NB4 (cell line): ENCODE results near the gene PKD2.
"Not testable (repeated sequence)": the region's sequence is repeated elsewhere in the genome, so short reads cannot be mapped to it uniquely, and the experiment has no call there.

ENCODE experiments used
- DNase-seq: peaks from one replicate; pipeline ENCODE4 v3.0.0; 2010; ENCODE audit warnings: low read depth
- H3K4me3 ChIP-seq: one replicate; pipeline ENCODE4 v1.5.1; 2011; ENCODE audit warnings: mild to moderate bottlenecking, low read depth, low read length, moderate library complexity
- CTCF ChIP-seq: IDR thresholded peaks from one replicate; pipeline ENCODE4 v1.5.1; 2012; ENCODE audit warnings: low read depth, low read length
- MAX ChIP-seq: IDR thresholded peaks from 2 replicates; pipeline ENCODE4 v1.6.1; 2011; ENCODE audit warnings: low read depth, low read length
- MYC ChIP-seq: IDR thresholded peaks from 2 replicates; pipeline ENCODE4 v1.6.1; 2011; ENCODE audit warnings: low read depth, low read length
- POLR2A ChIP-seq: IDR thresholded peaks from 2 replicates; pipeline ENCODE4 v1.6.1; 2011; ENCODE audit warnings: mild to moderate bottlenecking; ENCODE audit not compliant: insufficient read length; ENCODE audit errors: extremely low read depth

PKD2 gene

GRCh38 chr4:88107406-88108107, 100.1 kb downstream of the PKD2 start:
- TF ChIP-seq CTCF (no peak), MYC (0 out of 2 replicates have a peak, but pooled peaks have one; percentile 31), MAX (0 out of 2 replicates have a peak, but pooled peaks have one; percentile 45)
- DNase-seq, result peak; percentile 70
- no peak overlapping the region for H3K4me3 ChIP-seq

- not testable (repeated sequence) for DNase-seq, H3K4me3 ChIP-seq
Observed at GRCh38 chr4:88108108-88108465, 100.7 kb downstream of the PKD2 start.

GRCh38 chr4:88108747-88109122, 101.3 kb downstream of the PKD2 start:
- H3K4me3 ChIP-seq, result no peak overlapping the region
- no peak for DNase-seq
- no peak for TF ChIP-seq MAX
- no peak for TF ChIP-seq POLR2A

GRCh38 chr4:88109123-88109881, 101.9 kb downstream of the PKD2 start:
- TF ChIP-seq MAX, result no peak
- TF ChIP-seq POLR2A, result no peak
- TF ChIP-seq MYC, result no peak
- no peak for TF ChIP-seq CTCF
- DNase-seq, result no peak
- no peak overlapping the region for H3K4me3 ChIP-seq

DNA sequence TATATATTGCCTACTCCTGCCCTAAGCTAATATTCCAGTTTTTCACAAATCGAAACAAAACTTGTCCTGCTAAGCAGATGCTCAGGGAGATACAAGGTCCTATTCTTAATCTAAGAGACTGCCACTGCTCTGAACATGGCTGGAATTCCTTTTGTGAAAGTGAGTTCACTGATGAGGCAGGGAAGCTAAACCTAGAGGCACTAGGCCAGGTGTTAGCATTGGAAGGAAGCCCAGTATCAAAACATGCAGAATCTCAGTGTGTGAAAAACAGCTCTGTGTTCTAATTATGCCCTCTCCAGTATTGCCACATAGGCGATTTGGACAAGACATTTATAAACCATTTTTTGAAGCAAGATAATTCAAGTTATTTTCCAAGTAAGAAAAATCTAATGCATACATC, 103.4 kb downstream of the PKD2 start:
- TF ChIP-seq MAX, result no peak
- TF ChIP-seq POLR2A, result no peak
- no peak for TF ChIP-seq CTCF
- no peak for DNase-seq
- no peak overlapping the region for H3K4me3 ChIP-seq

DNA sequence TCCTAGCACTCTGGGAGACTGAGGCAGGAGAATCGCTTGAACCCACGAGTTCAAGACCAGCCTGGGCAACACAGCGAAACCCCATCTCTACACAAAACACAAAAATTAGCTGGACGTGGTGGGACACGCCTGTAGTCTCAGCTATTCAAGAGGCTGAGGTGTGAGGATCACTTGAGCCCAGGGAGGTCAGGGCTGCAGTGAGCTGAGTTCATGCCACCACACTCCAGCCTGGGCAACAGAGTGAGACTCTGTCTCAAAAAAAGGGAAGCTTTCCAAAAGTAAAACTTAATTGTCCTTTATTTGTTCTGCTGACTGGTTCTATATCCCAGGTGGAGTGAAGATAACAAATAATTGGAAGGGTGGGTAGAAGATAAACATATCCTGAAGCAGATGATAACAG, 105.4 kb downstream of the PKD2 start:
- no peak overlapping the region for H3K4me3 ChIP-seq
- no peak for DNase-seq
- TF ChIP-seq MYC, result no peak
- TF ChIP-seq CTCF, result no peak
- no peak for TF ChIP-seq POLR2A
- TF ChIP-seq MAX, result no peak
